ENCODE results near the gene CHST1.

- TF ChIP-seq, protein P1, sequence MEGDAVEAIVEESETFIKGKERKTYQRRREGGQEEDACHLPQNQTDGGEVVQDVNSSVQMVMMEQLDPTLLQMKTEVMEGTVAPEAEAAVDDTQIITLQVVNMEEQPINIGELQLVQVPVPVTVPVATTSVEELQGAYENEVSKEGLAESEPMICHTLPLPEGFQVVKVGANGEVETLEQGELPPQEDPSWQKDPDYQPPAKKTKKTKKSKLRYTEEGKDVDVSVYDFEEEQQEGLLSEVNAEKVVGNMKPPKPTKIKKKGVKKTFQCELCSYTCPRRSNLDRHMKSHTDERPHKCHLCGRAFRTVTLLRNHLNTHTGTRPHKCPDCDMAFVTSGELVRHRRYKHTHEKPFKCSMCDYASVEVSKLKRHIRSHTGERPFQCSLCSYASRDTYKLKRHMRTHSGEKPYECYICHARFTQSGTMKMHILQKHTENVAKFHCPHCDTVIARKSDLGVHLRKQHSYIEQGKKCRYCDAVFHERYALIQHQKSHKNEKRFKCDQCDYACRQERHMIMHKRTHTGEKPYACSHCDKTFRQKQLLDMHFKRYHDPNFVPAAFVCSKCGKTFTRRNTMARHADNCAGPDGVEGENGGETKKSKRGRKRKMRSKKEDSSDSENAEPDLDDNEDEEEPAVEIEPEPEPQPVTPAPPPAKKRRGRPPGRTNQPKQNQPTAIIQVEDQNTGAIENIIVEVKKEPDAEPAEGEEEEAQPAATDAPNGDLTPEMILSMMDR (IDR thresholded peaks at IDR 0.05; ENCODE audit: insufficient read depth, low read depth, low read length) = no peak
- TF ChIP-seq EZH2 (IDR thresholded peaks at IDR 0.05; ENCODE audit: insufficient read depth, low read length) = no peak
Measured at GRCh38 chr11:45684440-45684839, 19.0 kb upstream of the CHST1 start.

Data from astrocyte (in vitro differentiated cells and primary cell).